GM13977 (cell line): ENCODE data around the gene UPK2.
"Not testable (repeated sequence)": the region's sequence is repeated elsewhere in the genome, so short reads cannot be mapped to it uniquely, and the experiment has no call there.

Experiments used
- DNase-seq: peaks from one replicate; pipeline ENCODE4 v3.0.0; 2012; ENCODE audit warnings: low spot score
- CTCF ChIP-seq: IDR thresholded peaks from 2 replicates; pipeline ENCODE4 v1.5.1; 2012; ENCODE audit warnings: mild to moderate bottlenecking, control low read depth; ENCODE audit not compliant: insufficient read depth; ENCODE audit errors: extremely low read depth, missing control alignments
- in situ Hi-C: fragments of 300-500 bp; cut with MboI; formaldehyde crosslinking; loops from one replicate; pipeline ENCODE4 v1.12.0; 2022; ENCODE audit warnings: low sequenced_read_pairs, low pct_unique_long_range_greater_than_20kb, mixed read lengths, inconsistent platforms; ENCODE audit not compliant: unreplicated experiment

The UPK2 gene

DNA sequence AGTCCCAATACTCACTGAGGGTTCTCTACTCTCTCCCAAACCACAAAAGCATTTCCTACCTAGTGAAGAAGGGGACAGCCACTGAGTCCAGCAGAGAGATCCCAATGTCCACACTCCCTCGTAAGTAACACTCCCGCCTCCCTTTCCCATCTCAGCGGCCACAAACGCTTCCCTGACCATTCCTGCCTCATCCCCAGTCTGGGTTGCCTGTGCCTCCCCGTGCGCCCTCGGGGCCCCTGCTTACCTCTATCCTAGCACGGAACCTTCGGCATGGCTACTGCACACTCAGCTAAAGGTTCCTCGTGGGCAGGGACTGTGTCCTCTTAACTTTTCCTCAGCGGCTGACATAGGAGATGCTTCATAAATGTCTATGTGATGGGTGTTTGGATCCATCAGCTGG lies 1.5 kb downstream of the UPK2 start:
- in situ Hi-C loops, result no loop called here
- no peak for TF ChIP-seq CTCF
- no peak for DNase-seq

DNA sequence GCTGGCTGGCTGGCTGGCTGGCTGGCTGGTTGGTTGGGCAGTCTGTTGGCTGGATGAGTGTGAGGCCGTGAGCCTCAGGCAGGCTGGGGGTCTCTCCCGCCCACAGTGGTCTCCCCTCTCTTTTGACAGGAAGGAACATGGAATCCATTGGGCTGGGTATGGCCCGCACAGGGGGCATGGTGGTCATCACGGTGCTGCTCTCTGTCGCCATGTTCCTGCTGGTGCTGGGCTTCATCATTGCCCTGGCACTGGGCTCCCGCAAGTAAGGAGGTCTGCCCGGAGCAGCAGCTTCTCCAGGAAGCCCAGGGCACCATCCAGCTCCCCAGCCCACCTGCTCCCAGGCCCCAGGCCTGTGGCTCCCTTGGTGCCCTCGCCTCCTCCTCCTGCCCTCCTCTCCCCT lies 1.9 kb downstream of the UPK2 start:
- no peak for DNase-seq
- TF ChIP-seq CTCF, result no peak
- in situ Hi-C loops, result no loop called here

- no peak for TF ChIP-seq CTCF
- DNase-seq, result no peak
- in situ Hi-C loops, result no loop called here
Observed at GRCh38 chr11:118958577-118958976, 2.5 kb downstream of the UPK2 start.

DNA sequence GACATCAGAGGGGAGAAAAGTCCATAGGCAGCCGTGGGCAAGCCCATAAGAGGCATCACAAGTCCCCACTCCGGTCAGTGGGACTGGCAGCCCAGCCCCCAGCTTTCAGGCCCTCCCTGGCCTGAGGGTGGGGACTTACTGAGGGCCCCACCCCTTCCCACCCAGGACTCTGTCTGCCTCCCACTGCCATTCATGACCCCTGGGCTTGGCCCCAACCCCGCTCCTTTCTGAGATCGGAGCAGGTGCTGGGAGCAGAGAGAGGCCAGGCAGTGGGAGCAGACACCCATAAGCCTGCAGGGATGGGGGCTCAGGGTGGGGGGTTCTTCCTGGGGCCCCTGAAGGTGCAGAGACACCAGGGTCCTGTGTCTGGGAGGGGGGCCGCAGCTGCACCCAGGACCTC lies 5.1 kb downstream of the UPK2 start:
- no peak for DNase-seq
- TF ChIP-seq CTCF, result no peak
- in situ Hi-C loops, result no loop called here

DNA sequence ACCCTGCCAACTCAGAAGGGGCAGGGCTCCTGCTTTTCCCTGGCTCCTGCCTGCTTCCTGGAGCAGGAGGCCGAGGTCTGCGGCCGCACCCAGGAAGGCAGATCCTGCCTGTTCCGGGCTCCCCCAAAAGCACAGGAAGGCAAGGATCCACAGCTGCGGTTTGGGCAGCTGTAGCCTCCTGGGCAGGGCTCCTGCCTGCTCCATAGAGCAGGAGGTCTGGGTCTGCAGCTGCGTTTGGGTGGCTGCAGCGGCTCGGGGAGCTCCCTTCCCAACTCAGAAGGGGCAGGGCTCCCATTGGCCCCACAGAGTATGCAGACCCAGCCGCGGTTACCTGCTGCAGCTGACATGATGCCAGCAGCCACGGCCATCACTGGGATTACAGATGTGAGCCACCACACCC lies 5.5 kb downstream of the UPK2 start:
- TF ChIP-seq CTCF, result no peak
- in situ Hi-C loops, result no loop called here

GRCh38 chr11:118969508-118969907 lies 13.4 kb downstream of the UPK2 start:
- DNase-seq, result not testable (repeated sequence)

More for the DNA sequence above, 5.5 kb downstream of the UPK2 start:
- no peak for DNase-seq

GRCh38 chr11:118971646-118972045 lies 15.5 kb downstream of the UPK2 start, which contains the start of gene FOXR1:
FOXR1 (plus strand) TSS chr11:118971761; CDS start chr11:118971932, 171 bp downstream.
- DNase-seq, result no peak
- in situ Hi-C loops, result no loop called here
- no peak for TF ChIP-seq CTCF

More at GRCh38 chr11:118969508-118969907, 13.4 kb downstream of the UPK2 start:
- in situ Hi-C loops, result not testable (repeated sequence)
